Activated naive CD4-positive, alpha-beta T cell treated with anti-CD3 and anti-CD28 coated beads, Interleukin-2, amount 50 U/mL, for 24 hours (primary cell): Measurements from ENCODE around the gene ANK3.

Source experiments
- H3K27ac Mint-ChIP-seq: one replicate; pipeline ENCODE4 v1.8.0; 2021; ENCODE audit warnings: mild to moderate bottlenecking, mixed read lengths
- H3K27me3 Mint-ChIP-seq: one replicate; pipeline ENCODE4 v1.8.0; 2021; ENCODE audit warnings: mixed read lengths
- H3K36me3 Mint-ChIP-seq: one replicate; pipeline ENCODE4 v1.8.0; 2021; ENCODE audit warnings: mixed read lengths
- H3K4me1 Mint-ChIP-seq: one replicate; pipeline ENCODE4 v1.8.0; 2021; ENCODE audit warnings: mixed read lengths
- H3K4me3 Mint-ChIP-seq: one replicate; pipeline ENCODE4 v1.8.0; 2021; ENCODE audit warnings: mild to moderate bottlenecking, mixed read lengths
- H3K9me3 Mint-ChIP-seq: one replicate; pipeline ENCODE4 v1.8.0; 2021; ENCODE audit warnings: mixed read lengths

ANK3 gene

GRCh38 chr10:59993931-59994330 is 395.7 kb downstream of the ANK3 start:
- Mint-ChIP-seq H3K27ac (no peak overlapping the region), H3K9me3 (no peaks in the 10 kb centered on the region), H3K27me3 (peaks cover 16% of the 10 kb centered on the region), H3K4me1 (peaks cover 5% of the 10 kb centered on the region), H3K4me3 (no peak overlapping the region), H3K36me3 (no peaks in the 10 kb centered on the region)

DNA sequence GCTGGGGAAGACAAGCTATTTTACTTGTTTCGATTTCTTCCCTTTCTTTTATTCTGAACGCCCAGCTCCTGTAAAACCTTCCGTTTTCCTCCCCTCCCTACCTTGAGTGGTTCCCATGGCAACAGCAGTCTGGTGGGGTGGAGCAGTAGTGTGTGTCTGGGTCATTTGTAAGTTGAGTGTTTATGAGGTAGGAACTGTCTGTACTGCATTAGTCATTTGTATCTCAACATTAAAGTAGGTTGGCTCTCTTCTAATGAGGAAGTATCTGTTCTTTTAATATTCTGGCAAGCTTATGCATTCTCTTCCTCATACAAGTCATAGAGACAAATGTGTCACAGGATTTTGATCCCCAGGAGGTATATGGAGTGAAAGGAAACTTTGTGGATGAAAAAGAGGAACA is 398.0 kb downstream of the ANK3 start:
- peaks cover 5% of the 10 kb centered on the region for H3K4me1 Mint-ChIP-seq
- H3K27me3 Mint-ChIP-seq: peaks cover 18% of the 10 kb centered on the region
- no peak overlapping the region for H3K27ac Mint-ChIP-seq
- no peaks in the 10 kb centered on the region for H3K36me3 Mint-ChIP-seq
- H3K4me3 Mint-ChIP-seq: no peak overlapping the region
- H3K9me3 Mint-ChIP-seq: no peaks in the 10 kb centered on the region

DNA sequence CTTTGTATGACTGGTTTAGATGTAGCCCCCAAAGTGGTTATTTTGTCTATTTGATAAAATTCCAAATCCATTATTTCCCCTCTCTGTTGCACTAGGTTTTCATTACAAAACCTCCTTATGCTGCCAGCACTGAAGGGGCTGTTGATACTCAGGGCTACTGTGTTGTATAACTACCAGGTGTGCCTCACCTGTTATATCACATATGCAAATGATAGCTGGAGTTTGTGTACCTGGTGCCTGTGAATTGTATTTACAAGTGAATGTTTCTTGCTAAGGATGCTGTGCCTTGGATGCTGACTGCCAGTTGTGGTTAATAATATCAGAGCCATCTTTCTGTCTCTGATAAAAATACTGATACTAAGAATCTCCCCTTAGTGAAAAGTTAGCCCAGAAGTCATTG is 398.6 kb downstream of the ANK3 start:
- Mint-ChIP-seq H3K36me3 (no peaks in the 10 kb centered on the region), H3K4me1 (peaks cover 5% of the 10 kb centered on the region), H3K9me3 (no peaks in the 10 kb centered on the region), H3K4me3 (no peak overlapping the region), H3K27me3 (peaks cover 18% of the 10 kb centered on the region), H3K27ac (no peak overlapping the region)

- Mint-ChIP-seq H3K27ac (no peak overlapping the region), H3K36me3 (no peaks in the 10 kb centered on the region), H3K4me1 (no peaks in the 10 kb centered on the region), H3K27me3 (peaks cover 8% of the 10 kb centered on the region), H3K4me3 (no peak overlapping the region), H3K9me3 (no peaks in the 10 kb centered on the region)
Observed at GRCh38 chr10:59985639-59986038, 404.0 kb downstream of the ANK3 start.

- peaks cover 5% of the 10 kb centered on the region for H3K9me3 Mint-ChIP-seq
- no peaks in the 10 kb centered on the region for H3K4me1 Mint-ChIP-seq
- H3K27me3 Mint-ChIP-seq: peaks cover 8% of the 10 kb centered on the region
- no peak overlapping the region for H3K27ac Mint-ChIP-seq
- H3K36me3 Mint-ChIP-seq: peaks cover 2% of the 10 kb centered on the region
- H3K4me3 Mint-ChIP-seq: no peak overlapping the region
Observed at GRCh38 chr10:59984415-59984814, 405.3 kb downstream of the ANK3 start.

DNA sequence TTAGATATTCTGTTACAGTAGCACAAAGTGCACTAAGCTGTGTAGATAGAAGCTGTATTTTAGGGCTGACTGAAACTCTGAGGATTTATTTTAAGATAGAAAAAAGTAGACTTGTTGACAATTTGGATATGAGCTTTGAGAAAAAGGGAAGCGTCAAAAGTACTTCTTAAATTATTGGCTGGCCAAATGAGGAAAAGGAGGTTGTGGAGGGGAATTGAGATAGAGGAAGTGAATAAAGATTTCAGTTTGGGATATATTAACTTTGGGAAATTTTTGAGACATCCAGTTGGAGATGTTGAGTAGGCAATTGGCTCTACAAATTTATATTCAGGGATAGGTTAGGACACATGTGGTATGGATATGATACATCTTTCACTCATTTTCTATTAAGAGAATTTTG is 409.3 kb downstream of the ANK3 start:
- H3K27me3 Mint-ChIP-seq: peaks cover 3% of the 10 kb centered on the region
- H3K36me3 Mint-ChIP-seq: peaks cover 2% of the 10 kb centered on the region
- no peaks in the 10 kb centered on the region for H3K4me1 Mint-ChIP-seq
- no peak overlapping the region for H3K4me3 Mint-ChIP-seq
- H3K27ac Mint-ChIP-seq: no peak overlapping the region
- H3K9me3 Mint-ChIP-seq: peaks cover 16% of the 10 kb centered on the region

DNA sequence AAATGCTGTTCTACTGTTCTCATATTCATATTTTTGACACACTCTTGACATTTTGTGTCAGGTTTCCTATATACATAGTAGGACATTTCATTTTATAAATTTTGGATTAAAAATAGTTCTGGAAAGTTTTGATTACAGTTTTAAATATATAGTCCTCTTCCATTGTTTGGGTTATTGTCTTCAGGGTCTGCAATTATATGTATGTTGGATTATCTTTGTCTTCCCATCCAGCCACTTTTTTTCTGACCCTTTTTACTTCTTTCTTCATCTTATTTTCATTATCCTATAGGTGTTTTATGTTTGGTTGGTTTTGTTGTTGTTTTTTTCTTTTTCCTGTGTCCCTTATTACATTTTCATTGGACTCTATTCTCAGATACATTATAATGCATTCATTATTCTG is 412.2 kb downstream of the ANK3 start:
- no peak overlapping the region for H3K27ac Mint-ChIP-seq
- no peak overlapping the region for H3K4me3 Mint-ChIP-seq
- H3K36me3 Mint-ChIP-seq: peaks cover 2% of the 10 kb centered on the region
- peaks cover 3% of the 10 kb centered on the region for H3K27me3 Mint-ChIP-seq
- H3K9me3 Mint-ChIP-seq: peaks cover 16% of the 10 kb centered on the region
- H3K4me1 Mint-ChIP-seq: no peaks in the 10 kb centered on the region

DNA sequence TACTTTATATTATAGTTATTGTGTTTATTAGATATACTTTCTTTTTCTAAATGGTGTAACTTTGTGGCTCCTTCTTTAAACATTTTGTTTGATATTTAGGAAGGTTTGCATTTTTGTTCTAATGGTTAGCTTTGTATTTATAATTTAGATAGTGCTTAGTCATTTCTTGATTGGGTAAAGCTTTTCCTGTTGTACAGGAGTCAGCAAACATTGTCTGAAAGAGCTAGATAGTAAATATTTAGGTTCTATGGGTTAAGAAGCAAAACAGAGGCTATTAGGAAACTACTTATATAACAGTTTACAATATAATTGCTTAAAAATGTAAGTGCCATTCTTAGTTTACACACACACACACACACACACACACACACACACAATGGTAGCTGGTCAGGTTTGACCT is 412.8 kb downstream of the ANK3 start:
- H3K27me3 Mint-ChIP-seq: peaks cover 3% of the 10 kb centered on the region

More for the DNA sequence above, 412.8 kb downstream of the ANK3 start:
- Mint-ChIP-seq H3K4me1 (no peaks in the 10 kb centered on the region), H3K36me3 (peaks cover 2% of the 10 kb centered on the region), H3K9me3 (peaks cover 16% of the 10 kb centered on the region), H3K4me3 (no peak overlapping the region), H3K27ac (no peak overlapping the region)
